GM19240 (cell line): ENCODE results near the gene PTTG2.

ENCODE experiments used
- DNase-seq: peaks from one replicate; pipeline ENCODE4 v3.0.0; 2011; ENCODE audit warnings: low spot score; ENCODE audit not compliant: insufficient read length

PTTG2 gene

DNA sequence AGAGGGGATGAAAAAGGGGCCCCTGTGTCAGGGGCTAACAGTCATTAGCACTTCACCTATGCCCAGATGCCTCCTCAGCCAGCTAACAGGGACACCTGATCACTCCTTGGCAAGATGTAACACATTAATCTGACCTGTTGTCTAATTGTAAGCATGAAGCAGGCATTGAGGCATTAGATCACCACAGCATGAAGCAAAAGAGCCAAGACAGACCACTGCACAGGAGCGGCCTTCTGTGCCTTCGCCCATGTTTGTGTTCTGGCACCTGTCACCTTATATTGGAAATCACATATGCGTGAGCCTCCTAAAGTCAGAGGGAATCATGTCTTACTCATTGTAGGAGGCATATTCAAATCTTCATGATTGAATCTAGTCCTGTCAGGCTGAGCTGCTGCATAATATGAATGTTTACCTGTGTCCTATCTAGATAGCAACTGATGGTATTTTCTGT is 48.4 kb downstream of the PTTG2 start:
- DNase-seq, result no peak

DNA sequence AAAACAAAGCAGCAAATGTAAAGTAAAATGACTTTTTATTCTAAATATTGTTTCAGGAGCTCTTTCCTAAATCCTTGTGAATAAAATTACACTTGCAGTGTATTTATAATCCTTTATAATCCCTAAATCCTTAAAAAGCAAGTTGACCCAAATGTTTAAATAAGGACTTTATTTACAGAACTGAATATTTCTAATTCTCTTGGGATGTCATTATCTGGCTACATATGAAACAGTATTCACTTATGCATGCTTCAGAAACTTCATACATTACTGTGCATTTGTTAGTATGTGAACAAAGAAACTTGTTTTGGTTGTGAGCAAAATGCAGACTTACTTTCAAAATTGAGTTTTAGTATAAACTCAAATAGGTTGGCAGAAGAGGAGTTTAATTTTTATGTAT is 49.2 kb downstream of the PTTG2 start:
- no peak for DNase-seq

DNA sequence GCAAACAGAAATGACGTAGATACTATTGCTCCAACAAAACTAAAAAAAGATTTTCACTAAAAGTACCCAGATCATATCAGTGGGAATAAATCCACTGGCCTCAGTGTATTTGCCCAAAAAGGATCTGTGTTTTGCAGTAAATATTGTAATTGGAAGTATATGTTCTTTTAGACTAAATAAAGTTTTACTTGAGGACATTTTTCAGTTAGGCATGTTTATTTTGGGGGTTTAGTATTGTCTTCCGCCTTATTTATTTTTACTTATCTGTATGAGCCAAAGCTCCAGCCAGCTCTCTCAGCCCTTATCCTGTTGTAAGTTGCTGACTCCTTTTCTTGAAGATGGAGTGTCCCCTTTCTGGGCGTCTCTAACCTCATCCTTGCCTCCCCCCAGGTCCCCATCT is 49.8 kb downstream of the PTTG2 start:
- DNase-seq, result no peak
